HT-29 (cell line): ENCODE data around the gene HDAC2. TPM values are rescaled to one million over a fixed set of nuclear protein-coding genes. Genes with fewer than 3 reads are reported as not detected.
A peak's percentile ranks its signal among the peaks of the same experiment; 100 is the strongest.
"Not testable (repeated sequence)": the region's sequence is repeated elsewhere in the genome, so short reads cannot be mapped to it uniquely, and the experiment has no call there.

Experiments
- DNase-seq: peaks from one replicate; pipeline ENCODE4 v3.0.0-alpha.2; 2015; ENCODE audit warnings: low spot score
- total RNA-seq: library from RNA; depleted of rRNA; stranded (reverse); fragments of >200 nt; shearing (Covaris generic); gene quantifications from 2 replicates; pipeline ENCODE4 v1.2.3, GENCODE V29; 2014; rRNA removed

The HDAC2 gene
- total RNA-seq: 45.5 and 57.7 TPM in 2 replicates

GRCh38 chr6:113970805-113971676 is at the start of gene HDAC2:
Gene HDAC2 (minus strand): TSS chr6:113971148. CDS start chr6:113970908, 240 bp downstream.
- DNase-seq: peak; percentile 84

GRCh38 chr6:114020196-114020595 is 49.2 kb upstream of the HDAC2 start:
- DNase-seq: no peak

GRCh38 chr6:114017146-114017545 is 46.2 kb upstream of the HDAC2 start:
- peak; percentile 62 for DNase-seq

DNA sequence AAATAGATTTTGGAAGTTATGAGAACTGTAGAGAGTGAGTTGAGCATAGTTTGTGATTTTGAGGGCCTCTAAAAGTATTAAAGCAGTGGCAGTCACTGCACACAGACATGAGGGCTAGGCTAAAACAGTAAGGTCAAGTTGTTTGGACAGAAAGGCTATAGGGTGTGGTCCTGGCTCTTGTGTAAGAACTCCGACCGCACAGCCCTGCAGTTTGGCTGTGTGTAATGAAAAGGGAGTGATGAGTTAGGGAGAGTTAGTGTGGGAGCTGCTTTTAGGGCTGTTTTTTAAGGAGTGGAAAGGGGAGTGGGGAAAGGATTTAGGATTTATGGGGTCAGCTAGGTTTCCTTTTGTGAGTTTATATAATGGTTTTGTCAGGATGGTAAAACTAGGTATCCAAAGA is 43.2 kb upstream of the HDAC2 start:
- DNase-seq: not testable (repeated sequence)

GRCh38 chr6:114011486-114011885 is 40.5 kb upstream of the HDAC2 start:
- DNase-seq: peak; percentile 35

GRCh38 chr6:114010540-114010939 is 39.6 kb upstream of the HDAC2 start:
- no peak for DNase-seq

- no peak for DNase-seq
Observed at GRCh38 chr6:114009192-114009591, 38.2 kb upstream of the HDAC2 start.

GRCh38 chr6:114008331-114008730 is 37.4 kb upstream of the HDAC2 start:
- DNase-seq: no peak

DNA sequence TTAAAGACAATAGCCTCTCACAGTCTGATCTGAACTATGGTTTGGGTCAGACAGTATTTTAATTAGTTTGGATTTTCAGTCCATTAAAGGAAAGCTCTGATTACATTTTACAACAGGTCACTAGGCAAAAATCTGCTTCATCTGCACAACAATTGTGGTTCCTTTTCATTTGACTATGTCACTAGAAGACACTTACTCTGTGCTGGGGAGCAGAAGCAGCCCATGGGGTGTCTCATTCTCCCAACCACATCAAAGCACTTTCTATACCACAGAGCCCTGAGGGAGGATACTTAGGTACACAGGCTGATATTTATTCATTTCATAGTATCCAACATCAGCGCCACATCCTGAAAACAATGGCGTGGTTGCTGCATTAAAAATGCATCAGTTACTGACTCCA is 36.6 kb upstream of the HDAC2 start:
- no peak for DNase-seq

DNA sequence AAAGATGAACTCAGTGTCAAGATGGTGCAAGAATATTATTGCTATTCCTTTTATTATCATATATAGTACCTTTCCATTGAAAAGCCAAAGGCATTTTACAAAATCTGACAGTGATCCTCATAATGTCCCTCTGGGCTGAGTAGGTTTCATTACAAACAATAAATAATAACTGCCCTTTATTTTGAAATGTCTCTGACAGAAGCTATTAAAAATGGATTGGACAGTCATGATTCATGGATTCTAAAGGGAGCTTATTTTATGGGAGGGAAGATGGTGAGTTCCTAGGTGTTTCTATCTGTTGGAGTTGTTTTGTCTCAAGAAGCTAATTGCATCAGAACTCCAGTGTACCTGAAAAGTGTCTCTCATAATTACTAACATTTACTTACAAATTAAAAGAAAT is 30.4 kb upstream of the HDAC2 start:
- DNase-seq: no peak

DNA sequence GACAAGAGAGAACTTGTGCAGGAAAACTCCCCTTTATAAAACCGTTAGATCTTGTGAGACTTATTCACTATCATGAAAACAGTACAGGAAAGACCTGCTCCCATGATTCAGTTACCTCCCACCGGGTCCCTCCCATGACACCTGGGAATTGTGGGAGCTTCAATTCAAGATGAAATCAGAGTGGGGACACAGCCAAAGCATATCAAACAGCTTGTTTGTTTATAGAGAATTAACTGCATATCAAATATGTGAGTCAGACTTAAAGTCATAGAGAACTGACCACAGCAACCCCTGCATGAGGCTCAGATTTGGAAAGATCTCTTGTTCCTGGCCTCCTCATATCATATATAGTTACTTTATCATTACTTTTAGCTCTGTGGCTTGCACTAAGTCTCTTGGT is 29.1 kb upstream of the HDAC2 start:
- peak; percentile 24 for DNase-seq

GRCh38 chr6:113999284-113999683 is 28.3 kb upstream of the HDAC2 start:
- no peak for DNase-seq

DNA sequence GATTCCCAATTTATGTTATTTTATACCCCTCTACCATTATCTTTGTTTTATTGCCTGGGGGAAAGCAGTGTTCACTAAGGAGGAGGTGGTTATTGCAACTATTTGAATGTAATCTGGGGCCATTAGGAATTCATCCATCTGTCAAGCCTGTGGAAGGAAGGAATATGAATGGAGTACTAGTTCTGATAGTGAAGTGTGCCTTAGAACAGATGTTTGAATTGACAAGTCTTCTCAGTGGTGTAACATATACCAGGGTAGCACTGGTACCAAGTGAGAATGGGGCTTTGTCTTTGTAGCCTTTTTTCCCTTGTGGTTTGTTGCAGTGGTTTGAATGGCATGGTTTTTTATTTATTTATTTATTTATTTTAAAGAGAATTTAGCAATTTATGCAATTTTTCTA is 27.9 kb upstream of the HDAC2 start:
- no peak for DNase-seq

DNA sequence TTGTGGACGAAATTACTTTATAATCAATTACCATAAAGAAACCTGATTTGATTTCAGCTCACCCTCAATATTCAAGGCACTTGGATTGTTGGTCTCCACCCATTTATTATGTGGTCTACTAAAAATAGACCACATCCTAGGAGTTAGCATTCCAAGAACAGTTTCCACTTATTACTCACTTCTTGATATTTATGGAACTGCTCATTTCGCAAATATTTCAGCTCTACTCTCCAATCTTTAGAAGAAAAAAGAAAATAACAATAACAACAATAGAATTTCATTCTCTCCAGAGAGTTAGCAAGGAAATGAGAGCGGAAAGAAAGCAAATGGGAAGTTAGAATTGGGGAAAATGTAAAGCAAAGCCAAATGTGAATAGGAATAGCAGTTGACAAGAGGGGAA is 26.2 kb upstream of the HDAC2 start:
- no peak for DNase-seq

DNA sequence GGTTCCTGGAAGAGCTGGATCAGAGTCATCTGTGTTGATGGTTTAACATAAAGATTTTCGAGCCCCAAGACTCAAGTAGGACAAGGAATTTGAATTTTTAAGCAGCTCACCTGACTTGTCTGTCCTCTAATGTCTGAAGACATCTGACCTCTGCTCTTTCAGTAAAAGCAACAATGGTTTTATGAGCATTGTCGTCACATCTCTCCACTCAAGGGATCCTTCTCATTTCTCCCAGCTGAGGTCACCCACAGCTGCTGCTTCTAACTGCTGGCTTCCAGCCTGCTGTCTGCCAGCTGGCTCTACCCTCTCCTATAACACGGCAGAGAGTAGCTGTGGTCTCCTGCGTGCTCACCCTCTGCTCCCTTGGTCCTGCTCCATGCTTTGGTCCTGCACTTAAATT is 24.7 kb upstream of the HDAC2 start:
- peak; percentile 72 for DNase-seq

DNA sequence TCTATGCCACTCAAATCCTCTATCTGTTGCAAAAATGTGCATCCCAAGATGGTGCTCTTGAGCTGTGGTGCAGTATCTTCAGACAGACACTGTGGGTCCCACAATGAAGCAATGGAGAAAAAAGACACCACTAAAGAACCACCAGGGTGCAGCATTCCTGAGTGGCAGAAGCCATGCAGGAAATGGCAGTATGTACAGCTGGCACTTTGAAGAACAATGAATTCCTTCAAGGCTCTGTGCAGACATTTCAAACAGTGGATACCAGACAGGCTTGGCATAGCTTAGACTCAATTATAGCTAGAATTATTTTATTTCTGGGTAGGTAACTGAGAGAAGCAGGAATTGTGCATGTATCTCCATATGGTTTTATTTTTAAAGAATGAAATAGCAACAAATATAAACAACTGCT is 24.0 kb upstream of the HDAC2 start:
- DNase-seq: peak; percentile 89

- DNase-seq: no peak
Observed at GRCh38 chr6:113989675-113990074, 18.7 kb upstream of the HDAC2 start.

DNA sequence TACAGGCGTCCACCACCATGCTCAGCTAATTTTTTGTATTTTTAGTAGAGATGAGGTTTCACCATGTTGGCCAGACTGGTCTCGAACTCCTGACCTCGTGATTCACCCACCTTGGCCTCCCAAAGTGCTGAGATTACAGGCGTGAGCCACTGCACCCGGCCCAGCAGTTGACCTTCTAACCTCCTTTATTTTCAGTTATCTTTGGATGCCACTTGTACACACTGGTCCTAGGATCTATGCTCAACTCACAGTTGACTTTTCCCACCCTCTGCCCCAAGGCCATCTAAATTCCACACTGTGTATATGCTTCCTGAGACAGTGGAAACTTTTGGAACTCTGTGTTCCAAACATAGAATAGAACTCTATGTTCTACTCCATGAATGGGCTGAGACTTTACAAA is 11.7 kb upstream of the HDAC2 start:
- DNase-seq: not testable (repeated sequence)

DNA sequence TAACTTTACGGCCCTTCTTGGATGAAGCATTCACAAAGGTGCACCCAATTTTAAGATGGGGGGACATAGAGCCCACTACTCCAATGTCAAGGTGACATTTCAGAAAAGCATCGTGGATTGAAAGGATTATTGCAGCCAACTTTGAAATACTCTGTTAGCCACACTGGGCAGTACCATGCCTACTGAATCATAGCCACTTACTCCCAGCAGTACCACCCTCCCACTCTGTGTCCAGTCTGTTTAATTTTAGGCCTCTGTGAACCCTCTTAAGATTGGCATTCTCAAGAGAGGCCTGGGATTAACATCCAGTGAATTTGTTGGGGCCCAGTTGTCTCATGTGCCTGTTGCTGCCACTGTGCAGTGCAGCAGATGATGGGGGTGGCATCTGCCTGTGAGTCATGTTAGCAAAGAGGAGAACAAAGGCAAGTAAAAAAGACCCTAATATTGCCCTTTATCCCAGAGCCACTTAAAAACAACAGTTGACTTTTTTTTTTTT is 11.2 kb upstream of the HDAC2 start:
- DNase-seq: no peak

DNA sequence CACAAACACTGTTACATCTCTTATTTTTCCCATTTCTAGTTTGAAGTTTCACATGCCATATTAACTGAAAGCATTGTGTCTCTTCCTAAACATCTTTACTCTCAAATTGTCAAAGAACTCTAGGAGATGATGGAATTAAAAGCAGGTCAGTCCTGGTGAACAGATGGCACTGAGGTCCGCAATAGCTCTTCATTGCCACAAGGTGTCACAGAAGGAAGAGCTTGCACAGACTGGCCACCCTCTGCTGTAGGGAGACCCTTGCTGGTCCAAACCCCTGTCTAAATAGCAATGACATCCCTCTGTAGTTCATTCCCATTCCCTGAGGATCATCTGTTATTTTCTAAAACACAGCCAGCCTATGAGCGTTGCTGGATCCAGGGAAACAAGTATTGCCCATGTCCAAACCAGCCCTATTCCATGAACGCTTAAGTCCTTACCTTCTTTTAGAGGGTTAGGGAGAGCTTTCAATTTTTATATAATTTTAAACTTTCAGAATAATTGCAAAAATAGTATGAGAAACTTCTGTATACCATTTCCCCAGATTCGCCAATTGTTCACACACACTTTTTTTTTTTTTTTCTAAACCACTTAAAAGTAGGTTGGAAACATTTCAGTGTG is 10.1 kb upstream of the HDAC2 start:
- peak; percentile 29 for DNase-seq

- DNase-seq: no peak
Observed at GRCh38 chr6:113979937-113980336, 9.0 kb upstream of the HDAC2 start.

DNA sequence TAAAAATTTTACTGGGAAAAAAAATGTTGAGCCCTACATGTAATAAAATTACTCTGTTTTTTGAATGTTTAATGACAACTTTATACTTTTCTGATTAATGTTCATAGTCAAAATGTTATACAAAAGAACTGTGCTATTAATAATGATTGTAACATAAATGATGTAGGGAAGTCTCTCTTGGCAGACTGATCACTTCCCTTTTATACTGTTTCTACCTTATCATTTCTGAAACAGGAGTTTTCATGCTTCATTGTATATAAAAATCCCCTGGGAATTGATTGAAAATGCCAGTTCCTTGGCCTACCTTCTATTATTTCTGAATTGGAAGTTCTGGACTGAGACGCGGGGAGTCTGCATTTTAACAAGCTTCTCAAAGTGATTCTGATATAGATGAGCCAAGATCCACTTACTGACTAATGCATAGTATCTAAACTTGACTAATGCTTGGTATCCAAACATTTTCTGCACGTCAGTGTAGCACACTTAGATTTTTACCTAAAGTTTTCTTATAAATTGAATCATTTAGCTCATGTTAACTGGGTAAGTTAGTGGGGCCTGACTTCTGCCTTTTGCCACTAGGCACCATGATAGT is 7.2 kb upstream of the HDAC2 start:
- DNase-seq: no peak
